ENCODE results near the gene FLOT1.

Gene FLOT1

GRCh38 chr6:30679765-30680535, 62.5 kb downstream of the FLOT1 start:
- no peak for DNase-seq (ENCODE audit: low spot score)

- DNase-seq (ENCODE audit: low spot score), result peak; percentile 85
Observed at GRCh38 chr6:30678964-30679726, 63.3 kb downstream of the FLOT1 start.
